COR-L47 (cell line): ENCODE measurements around the gene CFAP100.

Experiments used
- DNase-seq: peaks from one replicate; lab custom pipeline; 2025; lab: John Stamatoyannopoulos, UW

Gene CFAP100

DNA sequence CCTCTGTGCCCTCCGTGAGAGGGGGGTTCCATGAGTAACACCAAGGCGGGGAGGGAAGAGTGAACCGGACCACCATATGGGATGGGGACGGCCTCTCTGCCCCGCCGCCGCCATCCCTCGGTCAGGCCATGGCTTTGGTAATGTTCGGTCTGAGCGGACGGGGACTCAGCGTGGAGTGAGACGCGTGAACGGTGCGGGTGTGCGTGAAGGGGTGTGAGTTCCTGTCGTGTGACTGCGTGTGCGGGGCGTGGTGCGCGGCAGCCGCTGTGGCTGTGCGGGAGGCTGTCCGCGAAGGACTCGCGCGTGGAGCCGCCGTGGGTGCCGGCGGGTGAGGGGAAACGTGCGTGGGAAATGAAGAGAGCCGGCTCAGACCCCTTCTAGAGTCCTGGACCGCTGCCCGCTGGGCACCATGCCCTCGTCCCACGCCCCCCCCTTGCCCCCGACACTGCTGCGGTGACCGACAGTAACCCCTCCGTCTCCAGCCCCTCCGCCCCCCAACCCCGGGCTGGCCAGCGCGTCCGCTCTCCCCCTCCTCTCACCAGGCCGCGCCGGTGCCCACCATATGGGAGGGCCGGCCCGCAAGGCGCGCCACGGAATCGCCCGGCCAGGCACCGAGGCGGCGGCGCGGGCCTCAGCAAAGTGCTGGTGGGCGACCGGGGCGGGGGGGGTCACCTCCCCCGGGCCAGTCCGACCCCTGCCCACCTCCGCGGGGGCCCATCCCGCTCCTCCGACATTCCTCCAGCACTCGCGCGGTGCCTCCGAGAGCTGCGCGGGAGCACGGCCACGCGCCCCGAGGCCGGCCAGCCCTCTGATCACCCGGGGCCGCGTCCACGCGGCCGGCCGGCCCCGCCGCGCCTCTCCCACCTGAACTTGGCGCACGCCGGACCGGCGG lies 38.1 kb upstream of the CFAP100 start:
- DNase-seq: no peak

DNA sequence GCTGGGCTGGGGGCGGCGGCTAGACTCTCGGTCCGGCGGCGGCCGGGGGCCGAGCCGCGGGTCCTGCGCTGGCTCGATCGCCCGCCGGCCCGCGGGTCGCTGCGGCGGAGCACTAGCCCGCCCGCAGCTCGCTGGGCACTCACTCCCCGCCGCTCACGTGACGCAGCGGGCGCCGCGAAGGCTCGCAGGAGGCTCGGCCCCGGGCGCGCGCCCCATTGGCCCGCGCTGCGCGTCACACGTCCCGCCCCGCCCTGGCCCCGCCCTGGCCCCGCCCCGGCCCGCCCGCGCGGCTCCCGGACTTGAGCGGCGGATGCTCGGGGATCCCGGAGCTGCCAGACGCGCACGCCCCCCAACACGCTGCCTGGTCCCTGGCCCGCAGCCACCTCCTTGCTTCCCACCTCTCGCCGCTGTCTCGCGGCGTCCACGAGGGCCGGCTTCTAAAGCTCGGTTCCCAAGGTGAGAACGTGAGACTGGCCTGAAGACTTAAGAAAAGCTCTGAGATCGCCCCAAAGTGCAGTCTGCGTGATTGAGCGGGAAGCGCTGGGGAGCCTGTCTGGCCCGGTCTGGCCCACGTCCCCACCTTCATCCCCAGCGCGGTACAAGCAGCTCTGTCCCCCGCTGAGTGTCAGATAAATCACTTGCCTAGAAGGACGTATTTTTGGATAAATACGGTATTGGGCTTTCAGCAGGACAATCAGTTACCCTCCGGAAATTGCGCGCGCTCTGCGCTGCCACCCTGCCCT lies 37.2 kb upstream of the CFAP100 start, which contains the start of gene KLF15:
KLF15 (minus strand) TSS at position 114 of the 743 bp plus-strand sequence. CDS start 4,486 bp downstream, outside the sequence.
- peak; percentile 86 for DNase-seq

DNA sequence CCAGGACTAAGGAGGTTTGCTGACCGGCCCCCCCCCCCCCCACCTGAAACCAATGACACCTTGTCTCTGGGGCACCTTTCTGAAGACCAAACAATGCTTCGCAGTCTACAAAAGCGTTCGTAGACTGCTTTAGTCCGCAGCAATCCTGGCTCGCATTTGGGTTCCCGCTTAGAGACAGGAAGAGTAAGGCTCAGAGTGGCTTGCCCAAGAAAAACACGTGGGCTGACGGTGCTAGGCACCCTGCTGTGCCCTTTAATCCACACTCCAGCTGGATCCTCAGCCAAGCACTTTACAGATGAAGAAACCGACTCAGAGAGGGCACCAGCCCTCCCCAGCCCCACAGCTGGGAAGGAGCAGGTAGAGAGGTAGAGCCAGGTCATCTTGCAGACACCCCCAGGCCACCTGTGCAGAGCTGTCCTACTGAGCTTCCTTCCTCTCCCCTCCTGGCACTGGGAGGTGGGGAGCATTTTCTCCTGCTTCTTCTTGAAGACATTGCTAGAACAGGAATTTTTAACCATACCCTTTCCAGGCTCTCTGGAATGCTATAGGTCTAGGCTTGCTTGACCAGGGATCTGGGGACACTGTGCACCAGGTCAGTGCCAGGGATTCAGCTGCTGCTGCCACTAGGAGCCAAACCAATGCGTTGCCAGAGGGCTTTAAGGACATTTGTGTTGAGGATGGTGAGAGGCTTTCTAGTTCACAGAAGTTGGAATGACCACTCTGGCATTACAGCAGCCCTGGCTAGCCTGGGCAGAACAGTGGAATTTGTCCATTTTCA lies 36.5 kb upstream of the CFAP100 start:
- DNase-seq: peak; percentile 48

DNA sequence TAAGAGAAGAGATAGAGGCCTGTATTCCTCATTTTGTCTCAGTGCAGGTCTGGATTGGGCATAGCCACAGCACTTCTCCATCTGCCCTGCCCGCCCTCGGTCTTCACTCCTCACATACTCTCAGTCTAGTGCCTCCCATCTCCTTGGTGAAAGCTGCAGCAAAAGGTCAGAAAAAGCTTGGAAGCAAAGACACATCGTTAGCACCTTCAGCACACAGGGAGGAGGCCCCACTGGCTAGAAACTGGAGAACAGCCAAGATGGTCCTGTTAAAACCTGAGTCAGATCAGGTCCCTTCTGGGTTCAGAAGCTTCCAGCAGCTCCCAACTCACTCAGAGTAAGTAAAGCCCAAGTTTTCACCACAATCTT lies 35.9 kb upstream of the CFAP100 start:
- no peak for DNase-seq

DNA sequence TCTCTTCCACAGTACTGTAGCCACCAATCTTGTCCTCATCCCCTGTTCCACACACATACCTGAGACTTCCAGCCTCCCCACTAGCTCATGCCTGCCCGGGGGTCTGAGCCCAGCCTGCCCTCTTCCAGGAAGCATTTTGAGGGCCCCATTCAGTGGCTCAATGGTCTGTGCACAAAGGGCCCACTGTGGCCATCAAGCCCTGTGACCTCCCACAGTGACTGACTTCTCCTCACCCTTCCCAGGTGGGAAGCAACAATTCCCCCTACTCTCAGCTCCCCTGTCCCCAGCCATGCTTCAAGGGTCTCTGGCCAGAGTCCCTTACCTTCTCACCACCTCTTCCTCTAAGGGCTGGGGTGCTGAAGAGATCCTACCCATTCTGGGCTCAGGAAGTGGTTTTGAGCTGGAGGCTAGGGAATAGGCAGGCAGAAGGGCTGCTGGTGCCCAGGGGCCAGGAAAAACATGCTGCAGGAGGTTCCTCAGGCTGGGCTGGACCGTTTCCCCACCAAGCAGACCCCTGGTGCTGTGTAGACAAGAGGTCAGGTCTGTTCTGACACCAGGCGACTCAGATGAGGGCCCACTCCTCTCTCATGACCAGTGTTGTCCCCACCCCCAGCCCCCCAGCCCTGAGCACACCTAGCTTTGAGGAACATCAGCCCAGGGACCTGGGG lies 34.5 kb upstream of the CFAP100 start:
- DNase-seq: no peak

DNA sequence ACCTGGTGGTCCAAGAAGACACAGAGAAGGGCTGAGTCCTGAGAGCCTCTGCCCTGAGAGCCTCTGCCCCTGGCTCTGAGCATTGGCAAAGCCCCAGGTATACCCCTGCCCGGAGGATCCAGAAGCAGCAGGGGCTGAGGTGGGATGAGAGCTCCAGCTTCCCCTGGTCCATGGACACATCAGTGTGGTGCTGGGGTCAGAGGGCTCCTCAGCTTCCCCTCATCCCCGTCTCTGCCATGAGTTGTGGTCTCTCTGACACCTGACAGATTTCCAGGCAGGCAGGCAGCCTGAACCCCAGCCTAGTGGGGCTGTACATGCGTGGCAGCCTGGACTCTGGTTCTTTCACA lies 34.0 kb upstream of the CFAP100 start:
- DNase-seq: no peak

DNA sequence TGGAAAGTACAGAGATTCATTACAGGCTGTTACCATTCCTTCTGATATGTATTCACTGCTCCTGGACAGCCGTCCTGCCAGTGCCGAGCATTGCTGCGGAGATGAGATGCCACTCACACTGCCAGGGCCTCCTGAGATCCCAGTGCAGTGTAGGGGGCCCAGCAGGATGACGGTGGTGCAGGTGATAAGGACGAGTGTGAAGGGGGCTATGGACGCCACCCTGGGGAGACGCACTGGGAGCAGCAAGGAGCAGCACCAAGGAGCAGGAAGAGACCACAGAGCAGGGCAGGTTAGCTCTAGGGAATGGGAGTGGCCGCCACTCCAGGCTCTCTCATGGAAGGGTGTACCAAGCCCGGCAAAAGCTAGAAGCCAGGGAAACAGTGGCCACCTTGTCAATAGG lies 33.5 kb upstream of the CFAP100 start:
- DNase-seq: no peak

DNA sequence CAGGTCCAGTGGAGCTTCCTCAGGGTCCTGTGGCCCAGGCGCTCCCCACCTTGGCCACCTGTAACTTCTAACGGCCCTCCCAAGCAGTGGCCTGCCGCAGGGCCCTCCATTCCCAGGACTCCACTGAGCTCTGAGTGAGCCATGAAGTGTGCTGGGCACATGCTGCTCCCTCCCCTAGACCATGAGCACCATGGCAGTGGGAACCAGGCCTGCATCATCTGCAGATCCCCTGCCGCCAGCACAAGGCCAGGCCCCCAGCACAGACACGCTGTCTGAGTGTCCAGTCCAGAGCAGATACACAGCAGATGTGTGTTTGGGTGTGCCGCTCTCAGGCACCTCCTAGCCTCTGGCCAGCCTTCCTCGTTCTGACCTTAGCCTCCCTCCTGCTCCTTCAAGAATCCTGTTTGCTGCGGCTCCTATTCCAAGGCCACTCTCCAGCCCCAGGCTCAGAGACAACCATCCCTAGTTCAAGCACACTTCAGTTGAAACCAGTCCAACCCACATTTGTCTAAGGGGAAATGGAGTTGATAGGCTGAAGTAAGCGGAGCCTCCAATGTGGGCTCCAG lies 30.5 kb upstream of the CFAP100 start:
- no peak for DNase-seq

DNA sequence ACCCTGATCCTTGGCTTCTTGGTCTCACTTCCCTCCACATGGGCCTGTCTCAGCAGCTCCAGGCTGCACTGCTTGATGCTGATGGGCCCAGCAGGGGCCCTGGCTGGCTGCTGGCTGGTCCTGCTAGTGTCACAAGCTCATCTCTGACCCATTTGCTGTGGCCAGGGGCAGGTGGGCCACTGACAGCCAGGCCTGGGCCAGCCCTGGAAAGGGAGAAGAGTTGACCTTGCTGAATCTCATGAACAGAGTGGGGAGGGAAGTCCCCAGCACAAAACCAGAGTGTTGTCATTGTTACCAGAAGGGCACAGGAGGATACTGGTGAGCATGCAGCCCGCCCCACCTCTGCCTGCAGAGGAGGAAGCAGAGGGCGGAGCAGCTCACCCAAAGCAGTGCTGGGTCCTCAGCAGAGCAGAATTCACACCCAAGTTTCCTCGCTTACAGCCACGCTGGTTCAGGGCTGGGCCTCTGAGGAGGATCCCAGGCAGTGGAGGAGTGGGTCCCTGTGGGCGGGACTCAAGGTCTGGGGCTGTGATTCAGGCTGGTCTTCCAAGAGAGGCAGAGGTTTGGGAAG lies 29.9 kb upstream of the CFAP100 start:
- no peak for DNase-seq

DNA sequence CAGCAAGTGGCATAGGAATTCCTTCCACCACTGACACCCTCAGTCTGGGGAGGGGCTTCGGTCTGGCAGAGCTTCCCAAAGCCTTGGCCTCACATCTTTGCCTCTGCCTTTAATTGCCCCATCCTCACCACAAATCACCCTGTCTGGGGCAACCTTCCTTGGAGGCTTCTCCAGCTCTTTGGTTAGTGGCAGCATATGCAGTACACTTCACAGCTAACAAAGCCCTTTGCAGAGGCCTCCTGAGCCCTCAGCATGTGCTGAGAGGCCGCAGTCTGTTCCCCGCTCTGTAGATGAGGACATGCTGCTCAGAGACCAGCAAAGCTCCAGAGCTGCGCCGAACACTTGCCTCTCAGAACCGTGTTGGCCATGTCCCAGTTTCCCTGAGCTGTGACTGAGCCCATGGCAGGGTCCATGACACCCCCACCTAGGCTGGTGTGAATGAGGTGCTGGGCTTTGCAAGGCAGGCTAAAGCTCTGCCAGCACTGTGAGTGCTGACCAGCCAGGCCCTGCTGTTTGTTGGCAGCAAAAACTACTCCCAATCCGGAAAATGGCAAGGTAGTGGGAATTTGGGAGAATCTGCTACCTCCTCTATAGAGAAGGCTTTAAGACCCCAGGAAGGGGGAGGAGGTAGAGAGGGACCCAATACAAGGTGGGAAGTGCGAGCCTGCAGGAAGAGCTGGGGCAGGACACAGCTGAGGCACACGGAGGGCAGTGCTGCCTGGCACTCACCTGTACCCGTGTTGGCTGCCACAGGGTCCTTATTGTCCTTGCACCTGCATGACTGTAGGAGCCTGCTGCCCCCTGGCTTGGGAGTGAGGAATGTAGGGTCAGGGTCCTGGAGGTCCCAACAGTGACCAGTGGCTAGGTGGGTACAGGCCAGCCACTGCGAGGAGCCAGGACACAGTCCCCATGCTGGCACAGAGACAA lies 29.1 kb upstream of the CFAP100 start:
- no peak for DNase-seq

DNA sequence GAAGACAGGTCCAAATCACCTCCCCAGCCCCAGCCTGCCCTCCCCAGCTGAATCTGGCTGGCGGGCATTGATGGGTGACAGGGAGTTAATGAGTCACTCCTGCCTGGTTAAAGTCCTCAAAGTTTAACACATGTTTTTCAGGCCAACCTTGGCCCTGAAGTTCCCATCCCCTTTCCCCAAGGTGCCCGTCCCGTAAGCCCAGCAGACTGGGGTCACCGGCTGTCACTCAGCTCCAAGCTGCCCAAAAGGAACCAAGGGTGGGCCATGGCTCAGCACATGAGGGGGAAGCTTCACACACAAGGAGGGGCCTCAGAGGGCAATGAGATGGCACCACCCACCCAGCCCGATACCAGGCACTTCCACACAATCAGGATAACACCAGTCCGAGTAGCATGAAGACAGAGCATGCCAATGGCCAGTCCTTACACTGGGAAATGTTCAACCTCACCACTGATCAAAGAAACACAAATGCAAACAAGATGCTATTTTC lies 27.3 kb upstream of the CFAP100 start:
- DNase-seq: no peak

DNA sequence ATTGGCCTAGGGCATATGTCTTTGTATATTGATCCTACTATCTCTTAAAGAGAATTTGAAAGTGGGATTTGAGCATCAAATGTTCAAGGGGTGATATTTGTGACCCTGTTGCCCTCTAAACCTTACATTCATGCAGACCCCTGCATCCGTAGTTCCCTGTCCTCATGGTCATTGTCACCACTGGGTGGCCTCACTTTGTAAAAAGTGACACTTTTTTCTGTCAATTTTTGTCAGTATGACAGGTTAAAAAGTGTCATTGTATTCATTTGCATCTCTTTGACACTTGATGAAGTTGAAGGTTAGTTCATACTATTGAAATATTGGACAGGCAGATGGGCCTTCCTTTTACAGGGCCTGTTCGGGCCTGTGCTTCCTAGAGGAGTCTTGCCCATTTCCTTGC lies 25.2 kb upstream of the CFAP100 start:
- no peak for DNase-seq

DNA sequence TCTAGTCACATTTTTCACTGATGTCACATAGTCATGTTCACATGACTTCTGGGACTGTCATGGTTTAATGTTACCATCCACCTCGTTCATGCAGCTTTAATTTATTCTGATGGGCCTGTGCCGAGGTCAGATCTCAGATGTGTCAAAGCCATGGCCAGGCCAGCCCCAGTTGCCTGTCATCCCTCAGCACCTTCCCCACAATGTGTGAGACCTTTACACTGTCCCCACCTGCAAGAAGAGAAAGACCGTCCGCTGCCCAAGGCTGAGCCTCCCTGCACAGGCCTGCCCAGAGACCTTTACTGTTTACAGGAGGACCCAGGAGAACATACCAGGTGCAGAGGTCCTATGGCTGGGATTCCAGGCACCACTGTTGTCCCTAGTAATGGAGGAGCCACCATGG lies 24.7 kb upstream of the CFAP100 start:
- no peak for DNase-seq

DNA sequence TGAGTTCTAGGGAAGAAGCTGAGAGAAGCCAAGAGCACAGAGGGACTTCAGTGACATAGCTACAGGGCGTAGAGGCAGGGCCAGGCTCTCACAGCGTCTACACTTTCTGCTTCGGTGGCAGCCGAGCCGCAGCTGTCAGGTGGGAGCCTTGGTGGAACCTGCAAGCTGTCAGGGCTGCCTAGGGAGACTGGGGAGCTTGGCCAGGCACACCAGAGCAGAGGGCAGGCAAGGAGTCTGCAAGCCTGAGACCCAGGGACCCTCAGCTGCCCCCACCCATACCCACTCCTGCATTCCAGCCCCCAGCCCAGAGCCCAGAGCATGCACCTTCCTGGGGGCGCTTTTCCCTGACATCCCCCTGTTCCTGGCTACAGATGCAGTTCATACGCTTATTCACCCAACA lies 24.1 kb upstream of the CFAP100 start:
- DNase-seq: no peak

DNA sequence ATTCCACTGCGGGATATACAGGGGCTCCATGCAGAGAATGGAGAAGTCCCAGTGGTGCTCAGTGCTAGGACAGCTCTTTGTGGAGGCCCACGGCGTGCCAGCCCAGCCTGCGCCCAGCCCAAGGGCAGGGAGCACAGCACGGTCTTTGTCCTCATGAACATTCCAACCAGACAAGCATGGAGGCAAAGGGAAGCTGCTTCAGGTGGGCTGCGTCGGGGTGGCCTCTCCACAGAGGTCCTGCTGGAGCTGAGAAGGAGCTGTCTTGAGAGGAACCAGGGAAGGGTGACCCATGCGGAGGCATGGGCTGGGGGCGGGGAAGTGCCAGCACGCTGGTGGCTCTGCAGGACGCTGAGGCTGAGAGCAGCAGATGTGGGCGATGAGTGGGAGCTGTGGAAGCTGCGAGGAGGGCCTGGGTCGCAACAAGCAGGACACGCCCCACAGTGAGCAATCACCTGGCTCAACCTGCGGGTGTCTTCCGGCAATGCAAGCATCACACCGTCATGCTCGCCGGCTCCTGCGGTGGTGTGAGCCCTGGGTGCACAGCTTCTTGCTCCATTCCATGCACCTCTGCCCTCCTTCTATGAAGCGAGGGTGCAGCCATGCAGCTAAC lies 23.5 kb upstream of the CFAP100 start:
- DNase-seq: no peak

DNA sequence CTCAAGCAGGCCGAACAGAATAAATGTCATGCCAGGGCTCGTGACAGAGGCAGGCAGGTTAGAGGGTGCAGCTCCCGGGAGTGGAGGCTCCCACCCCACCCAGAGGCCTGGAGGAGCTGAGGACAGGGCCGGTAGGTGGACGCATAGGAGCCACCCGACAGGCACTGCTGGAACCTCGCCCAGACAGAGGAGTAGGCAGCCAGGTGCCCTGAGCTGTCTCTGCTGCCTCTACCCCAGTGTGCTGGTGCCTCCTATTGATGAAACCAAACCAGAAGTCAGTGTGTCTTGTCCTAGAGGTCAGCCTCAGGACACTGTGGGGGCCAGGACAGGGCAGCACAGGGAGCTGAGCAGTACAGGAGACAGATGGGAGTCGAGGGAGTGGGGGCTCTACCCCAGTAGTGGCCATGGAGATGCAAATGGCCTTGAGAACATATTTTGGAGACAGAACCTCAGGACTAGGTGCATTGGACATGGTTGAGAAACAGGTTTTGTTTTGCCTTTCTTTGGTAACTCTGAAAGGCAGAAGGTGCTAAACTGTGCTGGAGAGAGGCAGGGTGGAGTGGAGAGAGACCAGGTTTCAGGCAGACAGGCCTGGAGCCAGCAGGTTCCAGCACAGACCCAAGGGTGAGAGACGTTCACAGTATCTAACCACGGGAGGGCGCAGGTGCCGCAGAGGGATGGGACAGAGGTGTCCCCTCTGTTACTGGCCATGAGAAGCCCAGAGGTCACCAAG lies 22.1 kb upstream of the CFAP100 start:
- DNase-seq: no peak

DNA sequence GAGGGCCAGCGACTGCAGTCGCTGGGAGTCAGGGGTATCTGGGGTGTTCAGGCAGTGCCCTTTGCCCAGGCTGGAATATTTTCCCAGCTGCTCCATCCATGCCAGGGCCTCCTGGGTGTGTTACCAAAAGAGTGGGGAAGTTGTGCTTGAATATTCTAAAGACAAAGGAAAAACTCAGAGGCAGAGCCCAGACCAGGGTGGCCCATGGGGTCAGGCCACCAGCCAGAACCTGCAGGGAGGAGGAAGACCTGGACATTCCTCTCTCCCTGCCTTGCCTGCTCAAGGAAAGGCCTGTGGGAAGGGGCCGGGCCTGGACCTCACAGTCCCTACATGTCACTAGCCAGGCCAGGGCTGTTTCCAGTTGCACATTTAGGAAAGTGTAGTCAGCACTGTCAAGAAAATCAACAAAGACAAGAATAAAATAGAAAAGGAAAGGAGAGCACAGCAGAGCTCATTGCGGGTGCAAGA lies 21.5 kb upstream of the CFAP100 start:
- DNase-seq: no peak

DNA sequence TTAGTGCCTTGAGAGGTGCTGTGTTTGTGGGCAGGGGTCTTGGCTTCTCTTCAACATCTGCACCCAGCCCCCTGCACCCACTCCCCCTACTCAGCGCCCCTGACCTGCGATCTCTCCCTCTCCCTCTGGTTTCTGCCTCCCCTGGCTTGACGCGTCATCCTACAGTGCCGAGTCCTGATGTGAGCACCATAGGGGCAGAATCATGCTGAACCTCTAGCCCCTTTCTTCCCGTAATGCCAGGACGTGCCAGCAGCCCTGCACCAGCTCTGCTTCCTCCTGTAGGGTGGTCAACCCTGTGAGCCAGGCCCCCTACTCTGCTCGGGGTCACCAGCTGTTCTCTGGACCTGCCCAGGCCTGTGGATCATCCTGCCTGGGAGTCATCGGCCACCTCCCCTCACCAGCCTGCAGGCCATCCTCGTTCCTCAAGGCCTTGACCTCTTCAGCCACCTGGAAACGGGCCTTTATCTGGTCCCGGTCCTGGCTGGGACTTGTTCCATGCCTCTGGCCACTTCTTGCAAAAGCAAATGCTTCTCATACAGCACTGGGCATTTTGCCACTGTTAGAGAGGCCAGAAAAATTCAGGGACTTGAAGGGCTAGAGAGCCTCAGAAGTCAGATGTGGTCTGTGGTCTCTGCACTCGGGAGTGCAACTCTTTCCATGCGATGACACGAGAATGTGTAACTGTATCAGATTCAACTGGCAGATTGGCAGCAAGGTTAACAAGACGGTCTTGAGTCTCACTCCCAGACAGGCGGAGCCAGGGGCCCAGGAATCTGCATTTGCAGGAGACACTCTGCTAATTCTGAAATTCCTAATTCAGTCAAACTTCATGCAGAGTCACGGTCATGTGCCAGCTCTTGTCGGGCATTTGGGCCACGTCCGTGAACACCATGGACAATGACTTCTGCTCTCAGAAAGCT lies 20.8 kb upstream of the CFAP100 start:
- DNase-seq: no peak
